Skeletal muscle satellite cell (primary cell): ENCODE data around the gene PTGFRN.
A peak's percentile ranks its signal among the peaks of the same experiment; 100 is the strongest.

ENCODE experiments used
- H3K27me3 ChIP-seq: 2 replicates; pipeline ENCODE4 v1.7.0; 2013; ENCODE audit warnings: low read length; ENCODE audit not compliant: control insufficient read depth, insufficient read depth
- H3K36me3 ChIP-seq: 2 replicates; pipeline ENCODE4 v1.7.0; 2013; ENCODE audit warnings: mild to moderate bottlenecking, control low read depth, low read length; ENCODE audit not compliant: insufficient read depth
- H3K4me1 ChIP-seq: 2 replicates; pipeline ENCODE4 v1.7.0; 2013; ENCODE audit warnings: low read length; ENCODE audit not compliant: control insufficient read depth, insufficient read depth
- H3K4me2 ChIP-seq: 2 replicates; pipeline ENCODE4 v1.7.0; 2013; ENCODE audit warnings: mild to moderate bottlenecking, low read length
- H3K4me3 ChIP-seq: 2 replicates; pipeline ENCODE4 v1.7.0; 2013; ENCODE audit warnings: low read length
- H3K9ac ChIP-seq: 2 replicates; pipeline ENCODE4 v1.7.0; 2013; ENCODE audit warnings: mild to moderate bottlenecking, low read depth, low read length, moderate library complexity
- H3K9me3 ChIP-seq: replicated peaks from 2 replicates; pipeline ENCODE4 v1.7.0; 2013; ENCODE audit warnings: mild to moderate bottlenecking, control low read depth, low read length

Gene PTGFRN

DNA sequence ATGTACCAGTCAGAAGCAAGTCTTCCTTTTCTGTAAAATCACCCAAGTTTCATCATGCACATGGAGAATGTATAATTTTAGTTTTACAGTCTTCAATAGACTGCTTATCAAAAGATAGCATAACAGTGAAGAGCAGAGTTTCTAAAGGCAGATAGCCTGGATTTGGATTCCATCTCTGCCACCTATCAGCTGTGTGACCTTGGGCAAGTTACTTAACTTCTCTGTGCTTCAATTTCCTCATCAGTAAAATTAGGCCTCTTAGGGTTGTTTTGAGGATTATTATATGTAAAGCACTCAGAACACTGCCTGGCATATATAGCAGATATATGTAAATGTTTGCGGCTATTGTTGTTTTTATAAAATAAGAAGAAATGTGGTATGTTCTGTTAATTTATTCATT lies 38.9 kb downstream of the PTGFRN start:
- no peaks in the 10 kb centered on the region for H3K36me3 ChIP-seq
- no peak overlapping the region for H3K4me3 ChIP-seq
- H3K27me3 ChIP-seq: no peaks in the 10 kb centered on the region
- H3K4me1 ChIP-seq: peaks cover 19% of the 10 kb centered on the region
- no peak overlapping the region for H3K9ac ChIP-seq
- H3K4me2 ChIP-seq: no peak overlapping the region
- no peaks in the 10 kb centered on the region for H3K9me3 ChIP-seq

DNA sequence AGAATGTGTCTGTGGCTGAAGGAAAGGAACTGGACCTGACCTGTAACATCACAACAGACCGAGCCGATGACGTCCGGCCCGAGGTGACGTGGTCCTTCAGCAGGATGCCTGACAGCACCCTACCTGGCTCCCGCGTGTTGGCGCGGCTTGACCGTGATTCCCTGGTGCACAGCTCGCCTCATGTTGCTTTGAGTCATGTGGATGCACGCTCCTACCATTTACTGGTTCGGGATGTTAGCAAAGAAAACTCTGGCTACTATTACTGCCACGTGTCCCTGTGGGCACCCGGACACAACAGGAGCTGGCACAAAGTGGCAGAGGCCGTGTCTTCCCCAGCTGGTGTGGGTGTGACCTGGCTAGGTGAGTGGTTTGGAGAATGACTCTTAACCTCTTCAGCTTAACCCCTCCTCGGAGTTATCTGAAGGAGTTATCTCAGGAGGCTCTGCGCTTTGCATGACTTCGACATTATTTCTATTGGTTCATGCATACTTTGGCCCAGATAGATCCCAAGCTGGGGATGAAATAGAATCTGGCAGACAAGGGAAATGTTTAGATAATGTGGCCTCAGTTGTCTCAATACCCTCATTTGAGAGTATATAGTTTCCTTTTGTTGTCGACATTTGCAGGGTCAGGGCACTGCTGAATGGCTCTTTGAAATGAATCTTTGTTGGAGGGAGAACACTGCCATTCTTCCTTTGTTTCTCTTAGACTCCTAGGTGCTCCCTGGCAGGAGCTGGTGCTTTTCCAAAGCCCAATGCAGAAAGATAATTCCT lies 39.7 kb downstream of the PTGFRN start:
- no peak overlapping the region for H3K4me3 ChIP-seq
- H3K36me3 ChIP-seq: no peaks in the 10 kb centered on the region
- no peak overlapping the region for H3K4me2 ChIP-seq
- H3K27me3 ChIP-seq: no peaks in the 10 kb centered on the region
- H3K9ac ChIP-seq: no peak overlapping the region
- H3K4me1 ChIP-seq: peaks cover 19% of the 10 kb centered on the region
- no peaks in the 10 kb centered on the region for H3K9me3 ChIP-seq

DNA sequence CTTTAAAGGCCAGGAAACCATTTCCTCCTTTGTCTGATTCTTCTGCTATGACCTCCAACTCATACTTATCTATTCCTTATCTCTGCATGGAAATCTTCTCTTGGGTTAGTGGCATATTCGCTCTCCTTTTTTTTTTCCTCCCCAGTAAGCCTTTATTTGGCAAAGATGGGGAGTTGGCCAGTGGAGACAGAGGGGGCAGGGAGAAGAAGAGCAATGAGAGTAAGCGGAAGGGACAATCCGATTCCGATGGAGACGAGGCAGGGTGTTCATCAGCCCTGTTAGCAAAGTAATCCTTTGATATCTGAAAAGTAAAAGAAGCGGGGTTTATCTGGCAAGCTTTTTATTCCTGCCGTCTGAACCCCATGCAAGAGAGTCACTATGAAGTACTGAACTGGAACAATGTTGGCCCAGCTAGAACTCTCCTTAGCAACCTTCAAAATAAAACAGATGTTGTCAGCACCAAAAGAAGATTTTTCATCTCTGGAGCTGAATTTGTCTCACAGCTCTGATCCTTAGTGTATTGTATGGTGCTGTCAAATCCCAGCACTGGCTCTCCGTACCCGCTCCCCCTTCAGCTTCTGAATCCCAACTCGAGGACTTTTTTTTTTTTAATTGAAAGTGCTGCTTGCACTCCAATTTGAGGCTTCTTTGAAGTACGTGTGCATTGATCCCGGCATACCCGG lies 40.9 kb downstream of the PTGFRN start:
- Histone ChIP-seq H3K36me3 (no peaks in the 10 kb centered on the region), H3K4me2 (peak overlapping the region; percentile 70), H3K27me3 (no peaks in the 10 kb centered on the region), H3K4me1 (peaks cover 19% of the 10 kb centered on the region), H3K4me3 (peak overlapping the region; percentile 40), H3K9me3 (no peaks in the 10 kb centered on the region), H3K9ac (peak overlapping the region; percentile 27)

DNA sequence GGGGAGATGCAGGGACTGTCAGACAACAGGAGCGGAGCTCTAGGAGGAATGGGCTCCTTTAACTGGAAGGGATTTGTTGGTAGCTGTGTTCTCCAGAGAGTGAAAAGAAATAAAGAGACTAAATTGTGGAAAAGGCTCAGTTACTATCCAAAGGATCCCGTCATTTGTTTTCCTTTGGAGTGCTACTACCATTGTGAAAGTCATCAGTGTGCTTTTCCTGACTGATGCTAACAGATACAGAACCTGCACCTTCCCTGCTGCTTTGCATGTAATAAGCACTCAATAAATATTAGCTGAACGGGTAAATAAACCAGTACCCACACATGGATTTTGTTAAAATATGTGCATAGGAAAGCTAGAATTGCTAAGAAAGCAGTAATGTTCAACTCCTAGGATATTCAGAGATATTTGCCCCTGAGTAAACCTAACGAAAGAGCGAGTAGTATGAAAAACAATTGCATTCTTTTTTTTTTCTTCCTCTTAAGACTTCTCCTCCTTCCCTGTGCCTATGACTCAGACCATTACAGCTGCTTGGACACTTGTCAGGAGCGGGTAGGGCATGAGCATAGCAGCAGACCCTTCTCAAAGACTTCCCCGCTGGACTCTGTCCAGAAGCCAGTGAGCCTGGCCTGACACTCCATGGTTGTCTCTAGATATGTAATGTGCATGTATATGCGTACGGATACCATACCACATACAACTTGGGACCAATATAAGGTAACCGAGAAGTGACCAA lies 41.7 kb downstream of the PTGFRN start:
- H3K36me3 ChIP-seq: no peaks in the 10 kb centered on the region
- no peaks in the 10 kb centered on the region for H3K9me3 ChIP-seq
- H3K9ac ChIP-seq: peak overlapping the region; percentile 27
- H3K4me2 ChIP-seq: peak overlapping the region; percentile 70
- peak overlapping the region; percentile 40 for H3K4me3 ChIP-seq
- H3K4me1 ChIP-seq: peaks cover 19% of the 10 kb centered on the region
- no peaks in the 10 kb centered on the region for H3K27me3 ChIP-seq

DNA sequence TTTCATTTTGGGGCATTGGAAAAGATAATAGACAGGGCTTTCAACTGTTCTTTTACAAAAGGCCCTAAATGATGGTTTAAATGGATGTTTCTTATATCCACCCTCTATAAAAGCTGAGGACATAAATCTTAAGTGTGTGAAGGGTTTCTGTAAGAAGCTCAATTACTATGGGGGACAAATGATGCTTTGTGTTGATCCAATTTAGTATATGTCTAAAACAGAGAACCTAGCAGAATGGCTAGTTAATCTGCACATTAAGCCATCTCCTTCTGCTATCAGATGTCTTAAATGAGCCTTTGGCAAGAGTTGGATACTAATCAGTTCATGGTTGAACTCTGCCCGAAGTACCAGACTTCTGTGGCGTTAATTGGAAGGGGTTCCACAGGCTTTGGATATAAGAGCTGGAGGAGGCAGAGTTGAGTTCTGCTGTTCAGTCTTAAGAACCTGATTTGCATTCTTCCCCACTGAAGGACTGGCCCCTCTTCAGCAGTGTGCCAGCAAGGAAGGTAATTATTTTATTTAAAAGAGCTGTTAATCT lies 43.1 kb downstream of the PTGFRN start:
- no peaks in the 10 kb centered on the region for H3K27me3 ChIP-seq
- no peak overlapping the region for H3K9ac ChIP-seq
- peaks cover 19% of the 10 kb centered on the region for H3K4me1 ChIP-seq

DNA sequence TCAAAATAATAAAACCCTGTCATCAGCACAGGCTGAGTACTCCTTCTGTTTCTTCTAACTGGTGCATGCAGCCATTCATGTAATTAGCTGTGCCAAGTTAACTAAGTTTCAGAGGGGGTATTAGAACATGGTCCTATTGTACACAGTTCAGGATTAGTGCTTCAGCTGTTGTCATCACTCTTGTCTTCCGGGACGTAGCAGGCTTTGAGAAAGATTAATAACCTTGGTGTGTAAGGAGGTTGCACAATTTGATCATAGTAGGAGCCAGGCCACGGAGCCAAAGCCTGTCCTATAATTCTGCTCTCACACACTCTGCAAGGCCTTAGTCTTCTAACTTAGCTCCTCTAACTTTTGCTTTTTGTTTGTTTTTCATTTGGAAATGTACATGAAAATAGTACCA lies 44.7 kb downstream of the PTGFRN start:
- Histone ChIP-seq H3K9ac (no peak overlapping the region), H3K9me3 (no peaks in the 10 kb centered on the region), H3K4me3 (no peak overlapping the region), H3K4me1 (peaks cover 19% of the 10 kb centered on the region), H3K36me3 (no peaks in the 10 kb centered on the region), H3K4me2 (no peak overlapping the region), H3K27me3 (no peaks in the 10 kb centered on the region)

More for the DNA sequence above, 43.1 kb downstream of the PTGFRN start:
- no peak overlapping the region for H3K4me3 ChIP-seq
- no peaks in the 10 kb centered on the region for H3K9me3 ChIP-seq
- no peaks in the 10 kb centered on the region for H3K36me3 ChIP-seq
- no peak overlapping the region for H3K4me2 ChIP-seq

DNA sequence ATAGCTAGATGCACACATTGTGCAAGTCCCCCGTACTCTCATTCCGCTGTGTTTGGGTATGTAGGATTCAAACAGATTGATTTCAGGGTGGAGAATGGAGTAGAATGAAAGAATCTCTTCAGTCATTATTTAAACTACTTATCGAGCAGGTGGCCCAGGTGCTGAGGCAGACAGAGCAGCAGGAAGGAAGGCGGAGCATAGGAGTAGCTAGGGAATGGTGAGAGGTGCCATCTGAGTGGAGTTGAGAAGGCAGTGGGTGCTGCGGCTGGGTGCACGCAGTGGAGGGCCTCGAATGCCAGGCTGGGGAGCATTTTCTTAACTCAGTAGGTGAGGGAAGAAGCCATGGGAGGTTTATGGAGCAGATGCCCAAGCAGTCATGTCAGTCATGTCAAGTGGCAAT lies 46.7 kb downstream of the PTGFRN start:
- Histone ChIP-seq H3K27me3 (no peaks in the 10 kb centered on the region), H3K9ac (no peak overlapping the region), H3K4me1 (peaks cover 6% of the 10 kb centered on the region), H3K4me3 (no peak overlapping the region), H3K36me3 (no peaks in the 10 kb centered on the region), H3K4me2 (no peak overlapping the region), H3K9me3 (no peaks in the 10 kb centered on the region)

DNA sequence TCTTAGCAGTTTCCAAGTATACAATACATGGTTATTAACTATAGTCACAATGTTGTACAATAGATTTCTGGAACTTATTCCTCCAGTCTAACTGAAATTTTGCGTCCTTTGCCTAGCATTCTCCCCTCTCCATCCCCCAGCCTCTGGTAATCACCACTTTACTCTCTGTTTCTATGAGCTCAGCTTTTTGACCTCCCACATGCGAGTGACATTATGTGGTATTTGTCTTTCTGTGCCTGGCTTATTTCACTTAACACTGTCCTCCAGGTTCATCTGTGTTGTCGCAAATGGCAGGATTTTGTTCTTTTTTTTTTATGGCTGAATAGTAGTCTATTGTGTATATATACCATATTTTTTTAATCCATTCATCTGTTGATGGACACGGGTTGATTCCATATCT lies 47.9 kb downstream of the PTGFRN start:
- H3K27me3 ChIP-seq: no peaks in the 10 kb centered on the region
- no peaks in the 10 kb centered on the region for H3K36me3 ChIP-seq
- no peak overlapping the region for H3K4me2 ChIP-seq
- H3K9me3 ChIP-seq: no peaks in the 10 kb centered on the region
- no peaks in the 10 kb centered on the region for H3K4me1 ChIP-seq
- H3K9ac ChIP-seq: no peak overlapping the region
- H3K4me3 ChIP-seq: no peak overlapping the region

DNA sequence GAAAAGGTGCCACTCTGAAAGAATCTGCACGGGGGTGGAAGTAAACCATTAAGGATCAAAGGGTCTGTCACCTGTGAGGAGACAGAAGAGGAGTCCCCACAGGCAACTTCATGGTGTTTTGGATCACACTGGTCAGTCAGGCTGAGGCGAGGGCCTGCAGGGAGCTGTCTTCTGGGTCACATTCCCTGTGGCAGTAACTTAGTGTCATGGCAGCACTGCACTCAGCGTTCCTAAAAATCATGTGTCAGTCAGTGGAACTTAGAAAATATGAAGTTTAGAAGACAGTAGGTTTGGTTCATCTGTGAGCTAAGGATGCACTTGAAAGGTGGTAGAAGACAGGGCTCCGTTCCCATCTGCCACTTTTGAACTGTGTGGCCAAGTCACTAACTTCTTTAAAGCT lies 48.4 kb downstream of the PTGFRN start:
- Histone ChIP-seq H3K4me1 (no peaks in the 10 kb centered on the region), H3K4me2 (no peak overlapping the region), H3K36me3 (no peaks in the 10 kb centered on the region)

DNA sequence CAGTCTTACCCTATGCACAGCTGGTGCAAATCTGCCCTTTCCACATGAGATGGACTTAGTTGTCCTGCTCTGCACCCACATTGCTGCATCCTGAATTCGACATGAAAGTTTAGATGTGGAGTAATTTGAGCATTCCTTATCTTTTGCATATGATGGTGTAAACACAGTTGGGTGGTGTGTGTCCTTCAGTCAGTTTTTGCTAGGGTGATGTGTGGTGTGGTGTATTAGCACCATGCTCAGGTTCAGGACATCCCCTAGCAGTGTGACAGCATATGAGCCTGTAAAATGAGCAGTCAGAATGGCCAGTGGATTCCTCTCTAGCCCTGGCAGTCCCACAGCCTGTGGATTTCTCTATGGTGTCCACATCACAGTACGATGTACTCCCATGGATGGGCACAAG lies 49.3 kb downstream of the PTGFRN start:
- H3K4me3 ChIP-seq: no peak overlapping the region
- H3K4me2 ChIP-seq: no peak overlapping the region
- H3K4me1 ChIP-seq: no peaks in the 10 kb centered on the region
- no peaks in the 10 kb centered on the region for H3K27me3 ChIP-seq
- no peak overlapping the region for H3K9ac ChIP-seq
- H3K9me3 ChIP-seq: no peaks in the 10 kb centered on the region
- H3K36me3 ChIP-seq: no peaks in the 10 kb centered on the region

More for the DNA sequence above, 48.4 kb downstream of the PTGFRN start:
- H3K4me3 ChIP-seq: no peak overlapping the region
- H3K9me3 ChIP-seq: no peaks in the 10 kb centered on the region
- no peak overlapping the region for H3K9ac ChIP-seq
- H3K27me3 ChIP-seq: no peaks in the 10 kb centered on the region

DNA sequence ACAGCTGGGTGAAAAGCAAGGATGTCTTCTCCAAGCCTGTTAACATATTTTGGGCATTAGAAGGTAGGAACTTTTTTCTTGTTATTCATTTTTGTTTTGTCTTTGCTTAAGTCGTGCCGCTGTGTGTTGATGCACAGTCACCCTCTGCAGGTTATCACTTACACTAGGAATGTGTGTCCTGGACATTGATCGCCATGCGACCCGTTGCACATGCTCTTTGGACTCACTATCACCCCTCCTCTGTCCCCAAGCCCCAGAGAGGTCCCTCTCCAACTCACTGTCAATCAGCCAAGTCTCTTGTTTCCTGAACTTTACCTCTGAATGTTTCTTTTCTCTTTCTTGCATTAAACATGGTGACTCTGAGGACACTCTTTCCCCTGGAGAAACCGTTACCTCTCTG lies 51.9 kb downstream of the PTGFRN start:
- H3K4me3 ChIP-seq: no peak overlapping the region
- peaks cover 5% of the 10 kb centered on the region for H3K4me1 ChIP-seq
- H3K36me3 ChIP-seq: no peaks in the 10 kb centered on the region
- no peak overlapping the region for H3K9ac ChIP-seq
- no peaks in the 10 kb centered on the region for H3K9me3 ChIP-seq
- H3K4me2 ChIP-seq: no peak overlapping the region
- no peaks in the 10 kb centered on the region for H3K27me3 ChIP-seq
